DOHH2 (cell line): Measurements from ENCODE around the gene PCDHGA10.

Experiments used
- CTCF ChIP-seq: fragments of 200-600 bp; sonication (generic); IDR thresholded peaks from one replicate; pipeline ENCODE4 v1.5.1; 2014; ENCODE audit warnings: antibody characterized with exemption, mild to moderate bottlenecking, low read depth, low read length; ENCODE audit not compliant: poor library complexity, severe bottlenecking
- EZH2phosphoT487 ChIP-seq: fragments of 200-600 bp; sonication (generic); IDR thresholded peaks from 2 replicates; pipeline ENCODE4 v1.6.1; 2017; ENCODE audit warnings: borderline replicate concordance, mild to moderate bottlenecking, antibody characterized with exemption, low read length, moderate library complexity, mixed read lengths

GRCh38 chr5:141413540-141414069 lies 818 bp downstream of the PCDHGA10 start:
- TF ChIP-seq CTCF (no peak), EZH2phosphoT487 (no peak)
